Fibroblast of skin of right biceps (primary cell): ENCODE measurements around the gene SNX33.
"Not testable (repeated sequence)": the region's sequence is repeated elsewhere in the genome, so short reads cannot be mapped to it uniquely, and the experiment has no call there.

ENCODE experiments used
- DNase-seq: peaks from one replicate; pipeline ENCODE4 v3.0.0-alpha.2; 2013

SNX33 gene

GRCh38 chr15:75662823-75663519, 15.3 kb downstream of the SNX33 start:
- DNase-seq = no peak

- no peak for DNase-seq
Observed at GRCh38 chr15:75663931-75664421, 16.3 kb downstream of the SNX33 start.

GRCh38 chr15:75666823-75667501, 19.2 kb downstream of the SNX33 start:
- DNase-seq = peak; percentile 100

GRCh38 chr15:75669191-75669878, 21.6 kb downstream of the SNX33 start:
- peak; percentile 60 for DNase-seq

- no peak for DNase-seq
Observed at GRCh38 chr15:75669879-75670212, 22.1 kb downstream of the SNX33 start.

GRCh38 chr15:75671730-75672602, 24.3 kb downstream of the SNX33 start:
- DNase-seq = peak; percentile 41

GRCh38 chr15:75672646-75673425, 25.1 kb downstream of the SNX33 start:
- DNase-seq = peak; percentile 92

- peak; percentile 87 for DNase-seq
Observed at GRCh38 chr15:75673426-75674235, 25.9 kb downstream of the SNX33 start.

- DNase-seq = no peak
Observed at GRCh38 chr15:75674366-75674765, 26.7 kb downstream of the SNX33 start.

- no peak for DNase-seq
Observed at GRCh38 chr15:75675579-75676404, 28.1 kb downstream of the SNX33 start.

GRCh38 chr15:75676688-75677464, 29.2 kb downstream of the SNX33 start:
- no peak for DNase-seq

GRCh38 chr15:75677465-75678323, 30.0 kb downstream of the SNX33 start:
- no peak for DNase-seq

- DNase-seq = not testable (repeated sequence)
Observed at GRCh38 chr15:75678324-75678690, 30.6 kb downstream of the SNX33 start.

GRCh38 chr15:75680007-75680789, 32.5 kb downstream of the SNX33 start:
- DNase-seq = no peak

GRCh38 chr15:75682181-75683135, 34.7 kb downstream of the SNX33 start:
- no peak for DNase-seq

GRCh38 chr15:75683646-75684312, 36.1 kb downstream of the SNX33 start:
- DNase-seq = peak; percentile 56
